ENCODE measurements around the gene CENPP.

GRCh38 chr9:92652461-92652860, 326.7 kb downstream of the CENPP start:
- TF ChIP-seq CTCF (IDR thresholded peaks at IDR 0.05; ENCODE audit: low read length): no peak
- TF ChIP-seq EZH2phosphoT487 (IDR thresholded peaks at IDR 0.05; ENCODE audit: low read length): no peak
- no peak for TF ChIP-seq EZH2 (optimal IDR thresholded peaks at IDR 0.05; ENCODE audit: low read depth, low read length)

Measured in MM.1S (cell line).